Fibroblast of lung (primary cell): Measurements from ENCODE around the gene MACROD2. TPM values are rescaled to one million over a fixed set of nuclear protein-coding genes. Genes with fewer than 3 reads are reported as not detected.
A peak's percentile ranks its signal among the peaks of the same experiment; 100 is the strongest.

Experiments used
- DNase-seq, 2 donors: peaks; one replicate each; pipeline versions ENCODE4 v3.0.0 to v3.0.0-alpha.2; 2010; ENCODE audit warnings: low read depth in 2 of 2
- H2AFZ ChIP-seq: 2 replicates; pipeline ENCODE4 v1.5.1; 2012; ENCODE audit warnings: low read length, control low read depth, inconsistent platforms
- H3K27ac ChIP-seq: 2 replicates; pipeline ENCODE4 v1.5.1; 2011; ENCODE audit warnings: low read length, control low read depth; ENCODE audit not compliant: insufficient read depth
- H3K27me3 ChIP-seq: 2 replicates; pipeline ENCODE4 v1.5.1; 2011; ENCODE audit warnings: mild to moderate bottlenecking, low read length; ENCODE audit not compliant: control insufficient read depth, insufficient read depth
- H3K36me3 ChIP-seq: 2 replicates; pipeline ENCODE4 v1.5.1; 2011; ENCODE audit warnings: low read length; ENCODE audit not compliant: control insufficient read depth, insufficient read depth
- H3K4me1 ChIP-seq: 2 replicates; pipeline ENCODE4 v1.5.1; 2011; ENCODE audit warnings: low read length; ENCODE audit not compliant: control insufficient read depth, insufficient read depth; ENCODE audit errors: extremely low read depth
- H3K4me2 ChIP-seq: 2 replicates; pipeline ENCODE4 v1.5.1; 2011; ENCODE audit warnings: low read length, control low read depth; ENCODE audit not compliant: insufficient read depth; ENCODE audit errors: extremely low read depth
- H3K4me3 ChIP-seq, 4 experiments: fragments of 200-600 bp in 1 of 4; sonication (generic) in 1 of 4; replicated peaks in 1 of 4; 2 replicates each; pipeline ENCODE4 v1.5.1; 2011 to 2016; ENCODE audit warnings: low read length in 4 of 4, low read depth in 3 of 4, mild to moderate bottlenecking in 3 of 4, control low read depth in 2 of 4, inconsistent platforms in 1 of 4, mixed read lengths in 1 of 4; ENCODE audit not compliant: insufficient read depth in 1 of 4; ENCODE audit errors: control extremely low read depth in 1 of 4
- H3K79me2 ChIP-seq: 2 replicates; pipeline ENCODE4 v1.5.1; 2012; ENCODE audit warnings: mild to moderate bottlenecking, low read length, inconsistent platforms; ENCODE audit not compliant: control insufficient read depth, insufficient read depth
- H3K9ac ChIP-seq: 2 replicates; pipeline ENCODE4 v1.5.1; 2011; ENCODE audit warnings: mild to moderate bottlenecking, low read length, control low read depth; ENCODE audit not compliant: insufficient read depth
- H3K9me3 ChIP-seq: 2 replicates; pipeline ENCODE4 v1.5.1; 2012; ENCODE audit warnings: low read depth, low read length; ENCODE audit not compliant: control insufficient read depth, insufficient read depth
- H4K20me1 ChIP-seq: 2 replicates; pipeline ENCODE4 v1.5.1; 2011; ENCODE audit warnings: low read length; ENCODE audit not compliant: control insufficient read depth, insufficient read depth; ENCODE audit errors: extremely low read depth
- EZH2 ChIP-seq: IDR thresholded peaks from 2 replicates; pipeline ENCODE4 v1.5.1; 2012; ENCODE audit warnings: low read length, control low read depth, mild to moderate bottlenecking; ENCODE audit errors: missing control alignments
- polyA plus RNA-seq, 2 donors: library from polyadenylated mRNA; depleted of rRNA in 1 of 2; stranded (reverse) in 1 of 2; unstranded in 1 of 2; fragments of >200 nt; gene quantifications; 2 replicates each; pipeline ENCODE4 v1.2.1, GENCODE V29; 2011 to 2012; ENCODE audit warnings: missing spikeins in 1 of 2
- total RNA-seq: library from RNA; depleted of rRNA; stranded (reverse); fragments of >200 nt; gene quantifications from 2 replicates; pipeline ENCODE4 v1.2.1, GENCODE V29; 2014
- TF ChIP-seq, protein P1 (sequence below), 2 donors: IDR thresholded peaks in 1 of 2; conservative IDR thresholded peaks in 1 of 2; 1 replicate in 1 of 2; 2 replicates in 1 of 2; pipeline ENCODE4 v1.5.1; 2011 to 2012; ENCODE audit warnings: low read length in 2 of 2, control low read depth in 1 of 2, inconsistent platforms in 1 of 2, low read depth in 1 of 2, mild to moderate bottlenecking in 1 of 2

The MACROD2 gene
- total and polyA plus RNA-seq, 2 donors (not counting 1 experiment from before 2014, with no cell fraction given): 0.54 to 1.7 TPM

DNA sequence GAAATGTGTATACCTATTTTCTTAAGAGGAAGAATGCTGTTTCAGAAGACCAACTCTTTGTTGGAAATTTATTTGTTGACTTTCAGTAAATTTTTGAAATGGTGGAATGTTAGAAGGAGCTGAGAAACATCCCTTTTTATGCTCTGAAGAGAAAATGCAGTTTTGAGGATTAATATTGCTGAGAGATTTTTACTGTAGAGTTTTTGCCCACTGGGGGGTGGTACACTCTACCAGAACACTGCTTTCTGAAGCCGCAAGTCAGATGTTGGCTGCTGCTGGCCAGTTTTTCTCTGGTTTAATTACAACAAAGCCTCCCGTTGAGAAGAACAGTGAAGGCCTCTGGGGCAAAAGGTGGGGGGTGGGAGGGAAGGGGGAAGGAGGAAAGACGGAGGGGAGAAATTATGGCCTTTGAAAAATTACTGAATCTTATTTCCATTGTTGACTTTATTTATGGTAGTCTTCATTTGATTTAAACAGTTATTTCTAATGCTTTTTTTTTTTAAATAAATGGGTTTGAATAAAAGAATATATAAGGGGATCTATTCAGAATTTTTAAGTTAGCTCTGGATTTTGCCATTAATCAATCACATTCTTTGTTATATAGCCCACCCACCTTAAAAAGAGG, 339.1 kb downstream of the MACROD2 start:
- TF ChIP-seq, protein P1, sequence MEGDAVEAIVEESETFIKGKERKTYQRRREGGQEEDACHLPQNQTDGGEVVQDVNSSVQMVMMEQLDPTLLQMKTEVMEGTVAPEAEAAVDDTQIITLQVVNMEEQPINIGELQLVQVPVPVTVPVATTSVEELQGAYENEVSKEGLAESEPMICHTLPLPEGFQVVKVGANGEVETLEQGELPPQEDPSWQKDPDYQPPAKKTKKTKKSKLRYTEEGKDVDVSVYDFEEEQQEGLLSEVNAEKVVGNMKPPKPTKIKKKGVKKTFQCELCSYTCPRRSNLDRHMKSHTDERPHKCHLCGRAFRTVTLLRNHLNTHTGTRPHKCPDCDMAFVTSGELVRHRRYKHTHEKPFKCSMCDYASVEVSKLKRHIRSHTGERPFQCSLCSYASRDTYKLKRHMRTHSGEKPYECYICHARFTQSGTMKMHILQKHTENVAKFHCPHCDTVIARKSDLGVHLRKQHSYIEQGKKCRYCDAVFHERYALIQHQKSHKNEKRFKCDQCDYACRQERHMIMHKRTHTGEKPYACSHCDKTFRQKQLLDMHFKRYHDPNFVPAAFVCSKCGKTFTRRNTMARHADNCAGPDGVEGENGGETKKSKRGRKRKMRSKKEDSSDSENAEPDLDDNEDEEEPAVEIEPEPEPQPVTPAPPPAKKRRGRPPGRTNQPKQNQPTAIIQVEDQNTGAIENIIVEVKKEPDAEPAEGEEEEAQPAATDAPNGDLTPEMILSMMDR (conservative IDR thresholded peaks at IDR 0.05 in 1 of 2, IDR thresholded peaks at IDR 0.05 in 1 of 2; ENCODE audit: low read depth in 1 of 2, low read length in 2 of 2): peak; percentile 50 to 56
- TF ChIP-seq EZH2: no peak
- H3K4me1 ChIP-seq: no peaks in the 10 kb centered on the region
- H3K9me3 ChIP-seq: no peaks in the 10 kb centered on the region
- H2AFZ ChIP-seq: no peak overlapping the region
- H3K79me2 ChIP-seq: peaks cover 3% of the 10 kb centered on the region
- H3K36me3 ChIP-seq: no peaks in the 10 kb centered on the region
- peak overlapping the region in 3 of 4 experiments; percentile 53 to 94 (median 68) for H3K4me3 ChIP-seq
- DNase-seq: peak; percentile 44 to 76
- no peaks in the 10 kb centered on the region for H3K27me3 ChIP-seq
- no peak overlapping the region for H3K27ac ChIP-seq
- peak overlapping the region; percentile 75 for H3K4me2 ChIP-seq
- H3K9ac ChIP-seq: no peak overlapping the region
- no peaks in the 10 kb centered on the region for H4K20me1 ChIP-seq

DNA sequence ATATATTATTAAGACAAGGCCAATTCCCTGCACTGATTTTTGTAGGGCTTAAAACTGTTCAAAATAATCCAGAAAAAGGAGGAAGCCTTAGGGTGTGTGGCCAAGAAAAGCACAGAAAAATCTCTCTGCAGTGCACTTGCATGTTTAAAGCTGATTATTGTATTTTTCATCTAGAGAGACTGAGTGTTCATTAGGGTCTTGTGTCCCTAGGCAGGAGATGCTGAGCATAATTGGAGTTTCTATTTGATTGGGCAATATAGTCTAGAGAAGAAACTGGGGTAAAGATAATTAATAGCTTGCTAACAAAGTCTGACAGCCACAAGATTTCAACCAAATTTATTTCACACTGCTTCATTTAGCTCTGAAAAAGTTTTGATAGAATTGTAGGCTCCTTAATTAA, 339.7 kb downstream of the MACROD2 start:
- Histone ChIP-seq H3K4me2 (peak overlapping the region; percentile 70), H3K36me3 (no peaks in the 10 kb centered on the region), H3K4me3 (peak overlapping the region; percentile 24 to 94 (median 60)), H2AFZ (no peak overlapping the region), H3K27ac (no peak overlapping the region), H3K9me3 (no peaks in the 10 kb centered on the region), H3K79me2 (peaks cover 3% of the 10 kb centered on the region), H3K27me3 (no peaks in the 10 kb centered on the region), H3K4me1 (no peaks in the 10 kb centered on the region), H4K20me1 (no peaks in the 10 kb centered on the region), H3K9ac (no peak overlapping the region)
- TF ChIP-seq, protein P1 (conservative IDR thresholded peaks at IDR 0.05 in 1 of 2, IDR thresholded peaks at IDR 0.05 in 1 of 2; ENCODE audit: low read depth in 1 of 2, low read length in 2 of 2): no peak
- no peak for TF ChIP-seq EZH2
- no peak for DNase-seq

DNA sequence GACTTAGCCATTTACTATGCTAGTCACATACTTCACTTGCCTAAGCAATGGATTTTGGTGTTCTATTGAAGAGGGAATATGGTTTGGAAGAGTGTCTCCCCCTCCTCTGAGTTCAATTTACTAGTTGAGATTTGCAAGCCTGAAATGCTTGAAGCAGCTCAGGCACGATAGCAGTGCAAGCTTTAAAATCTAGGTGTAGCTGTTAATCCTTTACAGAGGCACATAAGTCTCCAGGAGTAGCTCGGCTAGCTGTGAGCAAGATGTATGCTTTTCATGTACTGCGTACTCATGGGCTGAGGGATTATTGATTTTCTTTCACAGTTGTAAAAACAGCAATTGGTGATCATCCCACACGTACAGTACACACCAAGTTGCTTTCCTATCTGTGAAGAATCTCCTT, 341.4 kb downstream of the MACROD2 start:
- H3K27ac ChIP-seq: peak overlapping the region; percentile 53
- peak; percentile 18 to 37 for DNase-seq
- TF ChIP-seq, protein P1 (conservative IDR thresholded peaks at IDR 0.05 in 1 of 2, IDR thresholded peaks at IDR 0.05 in 1 of 2; ENCODE audit: low read depth in 1 of 2, low read length in 2 of 2): no peak
- no peak for TF ChIP-seq EZH2

More for the DNA sequence above, 341.4 kb downstream of the MACROD2 start:
- Histone ChIP-seq H3K4me1 (no peaks in the 10 kb centered on the region), H3K79me2 (peaks cover 3% of the 10 kb centered on the region), H3K27me3 (no peaks in the 10 kb centered on the region), H3K9me3 (no peaks in the 10 kb centered on the region), H4K20me1 (no peaks in the 10 kb centered on the region), H3K36me3 (no peaks in the 10 kb centered on the region), H2AFZ (peak overlapping the region; percentile 63), H3K4me2 (peak overlapping the region; percentile 91), H3K4me3 (peak overlapping the region; percentile 53 to 94 (median 64)), H3K9ac (peak overlapping the region; percentile 21)
